GM18520 (cell line): ENCODE results near the gene GDF2.

Experiments
- ATAC-seq: cut with Tn5 transposase; IDR thresholded peaks from one replicate; pipeline ENCODE4 v1.9.1; 2021; ENCODE audit not compliant: unreplicated experiment

GDF2 gene

GRCh38 chr10:47290338-47290737 is 31.9 kb upstream of the GDF2 start:
- ATAC-seq, result no peak

DNA sequence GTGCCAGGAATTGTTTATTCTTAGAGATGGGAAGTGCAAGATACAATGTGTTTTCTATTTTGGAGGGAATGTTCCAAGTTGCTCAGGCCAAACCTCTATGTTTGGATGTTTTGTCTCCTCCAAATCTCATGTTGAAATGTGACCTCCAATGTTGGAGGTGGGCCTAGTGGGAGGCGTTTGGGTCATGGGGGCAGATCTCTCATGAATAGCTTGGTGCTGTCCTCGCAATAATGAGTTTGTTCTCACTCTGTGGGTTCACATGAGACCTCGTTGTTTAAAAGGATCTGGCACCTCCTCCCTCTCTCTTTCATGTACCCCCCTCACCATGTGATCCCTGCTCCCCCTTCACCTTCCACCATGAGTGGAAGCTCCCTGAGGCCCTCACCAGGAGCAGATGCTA is 30.6 kb upstream of the GDF2 start:
- ATAC-seq, result no peak

GRCh38 chr10:47294057-47294456 is 28.2 kb upstream of the GDF2 start:
- ATAC-seq, result no peak

DNA sequence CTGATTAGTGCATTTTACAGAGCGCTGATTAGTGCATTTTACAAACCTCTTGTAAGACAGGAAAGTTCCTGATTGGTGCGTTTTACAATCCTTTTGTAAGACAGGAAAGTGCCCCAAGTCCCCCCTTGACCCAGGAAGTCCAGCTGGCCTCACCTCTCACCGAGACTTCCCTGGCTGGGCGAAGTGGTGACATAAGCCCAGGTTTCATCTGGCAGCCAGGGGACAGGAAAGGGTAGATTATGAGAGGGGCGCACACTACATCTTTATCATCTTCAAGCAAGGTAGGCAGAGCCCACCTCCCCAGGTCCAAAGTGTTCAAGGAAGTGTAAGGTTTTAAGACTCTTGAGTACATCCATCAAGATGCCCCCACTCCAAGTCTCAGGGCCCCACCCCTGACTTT is 27.8 kb upstream of the GDF2 start:
- no peak for ATAC-seq

- no peak for ATAC-seq
These were observed 26.8 kb upstream of the GDF2 start for GRCh38 chr10:47295411-47295810.

GRCh38 chr10:47296156-47296894 is 25.9 kb upstream of the GDF2 start:
- no peak for ATAC-seq

GRCh38 chr10:47296941-47297340 is 25.3 kb upstream of the GDF2 start:
- ATAC-seq, result no peak

GRCh38 chr10:47297866-47298540 is 24.3 kb upstream of the GDF2 start:
- ATAC-seq, result no peak

DNA sequence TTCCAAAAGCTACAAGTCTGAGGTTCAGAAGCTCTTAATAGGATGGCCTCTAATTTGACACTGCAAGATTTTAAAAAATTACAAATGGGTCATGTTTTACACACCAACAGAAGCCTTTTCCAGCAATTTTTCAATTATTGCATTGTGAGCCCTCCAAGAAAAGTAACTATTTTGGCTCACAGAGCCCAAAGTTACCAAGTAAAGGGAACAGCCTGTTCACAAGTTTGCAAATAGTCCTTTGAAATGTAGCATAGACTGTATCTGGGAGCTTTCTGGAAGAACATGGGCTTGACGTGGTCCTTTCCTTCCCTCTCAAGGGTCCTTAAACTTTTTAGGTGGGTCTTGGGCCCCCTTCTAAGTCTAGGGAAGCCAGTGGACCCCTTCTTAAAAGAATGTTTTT is 23.5 kb upstream of the GDF2 start:
- ATAC-seq, result no peak

DNA sequence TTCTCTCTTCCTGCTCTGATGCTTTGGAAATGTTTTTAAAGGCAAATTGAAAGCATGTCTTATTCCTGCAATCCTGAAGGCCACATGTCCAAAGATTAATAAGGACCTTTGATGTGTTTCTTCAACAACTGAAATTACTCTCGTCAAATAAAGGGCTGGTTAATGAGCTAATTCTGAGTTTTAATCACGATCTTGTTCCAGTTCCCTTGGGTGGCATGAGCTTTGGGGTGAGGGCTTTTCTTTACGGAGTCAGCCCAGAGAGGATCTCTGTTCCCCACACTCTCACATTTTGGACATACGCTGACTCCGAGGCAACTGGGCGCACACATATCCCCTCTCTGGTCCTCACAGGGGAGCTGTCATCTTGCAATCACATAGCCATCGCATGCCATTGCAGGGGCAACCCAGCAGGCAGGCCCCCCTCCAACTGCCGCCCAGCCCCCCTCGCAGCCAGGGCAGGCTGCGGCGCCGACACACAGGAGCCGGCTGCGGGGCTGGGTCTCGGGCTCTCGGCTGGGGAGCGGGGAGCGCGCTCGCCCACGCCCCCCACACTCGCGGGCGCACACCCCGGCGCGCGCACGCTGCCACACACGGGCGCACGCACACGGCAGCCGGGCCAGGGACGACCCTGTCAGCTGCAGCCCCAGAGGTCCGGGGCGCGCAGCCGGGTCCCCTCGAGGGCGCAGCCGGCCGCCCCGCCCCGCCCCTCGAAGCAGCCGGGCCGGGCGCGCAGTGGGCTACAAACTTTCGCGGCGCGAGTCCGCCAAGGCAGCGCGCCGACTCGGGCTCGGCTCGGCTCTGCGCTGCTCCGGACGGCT is 22.4 kb upstream of the GDF2 start, which contains the start of gene GDF10:
Gene GDF10, plus strand, starts transcription at position 587 of the 818 bp plus-strand sequence. CDS start 455 bp downstream, outside the sequence.
- no peak for ATAC-seq

DNA sequence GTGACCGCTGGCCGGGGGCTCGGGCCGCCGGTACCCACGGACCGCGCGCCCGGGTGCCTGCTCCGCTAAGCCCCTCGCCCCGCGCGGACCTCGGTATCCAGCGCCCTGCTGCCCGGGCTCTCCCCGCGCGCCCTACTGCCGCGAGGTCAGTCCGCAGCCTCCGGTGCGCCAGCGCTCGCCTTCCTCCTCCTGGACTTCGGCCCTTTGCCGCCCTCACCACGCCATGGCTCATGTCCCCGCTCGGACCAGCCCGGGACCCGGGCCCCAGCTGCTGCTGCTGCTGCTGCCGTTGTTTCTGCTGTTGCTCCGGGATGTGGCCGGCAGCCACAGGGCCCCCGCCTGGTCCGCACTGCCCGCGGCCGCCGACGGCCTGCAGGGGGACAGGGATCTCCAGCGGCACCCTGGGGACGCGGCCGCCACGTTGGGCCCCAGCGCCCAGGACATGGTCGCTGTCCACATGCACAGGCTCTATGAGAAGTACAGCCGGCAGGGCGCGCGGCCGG is 21.8 kb upstream of the GDF2 start:
- no peak for ATAC-seq

GRCh38 chr10:47301833-47302232 is 20.4 kb upstream of the GDF2 start:
- no peak for ATAC-seq

DNA sequence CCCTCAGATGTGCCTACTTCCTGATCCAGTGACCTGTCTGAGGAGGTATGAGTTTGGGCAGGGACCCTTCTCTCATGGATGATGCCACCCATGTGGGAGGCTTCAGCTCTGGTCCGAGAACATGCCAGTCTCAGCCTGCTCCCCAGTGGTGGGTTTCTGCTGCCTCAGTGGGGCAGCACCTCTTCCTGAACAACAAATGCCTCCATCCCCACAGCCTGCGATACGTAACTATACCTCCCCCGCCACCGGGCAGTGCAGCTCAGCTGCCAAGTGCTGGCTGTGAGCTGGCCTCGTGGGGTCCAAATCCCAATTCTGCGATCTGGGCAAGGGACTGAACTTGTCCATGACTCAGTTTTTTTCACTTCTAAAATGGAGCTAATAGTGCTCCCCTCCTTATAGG is 19.1 kb upstream of the GDF2 start:
- no peak for ATAC-seq

GRCh38 chr10:47303866-47304265 is 18.4 kb upstream of the GDF2 start:
- ATAC-seq, result no peak

- ATAC-seq, result no peak
These were observed 16.7 kb upstream of the GDF2 start for GRCh38 chr10:47305566-47305965.

- ATAC-seq, result no peak
These were observed 15.7 kb upstream of the GDF2 start for GRCh38 chr10:47306387-47307210.

GRCh38 chr10:47307381-47307780 is 14.9 kb upstream of the GDF2 start:
- ATAC-seq, result no peak

DNA sequence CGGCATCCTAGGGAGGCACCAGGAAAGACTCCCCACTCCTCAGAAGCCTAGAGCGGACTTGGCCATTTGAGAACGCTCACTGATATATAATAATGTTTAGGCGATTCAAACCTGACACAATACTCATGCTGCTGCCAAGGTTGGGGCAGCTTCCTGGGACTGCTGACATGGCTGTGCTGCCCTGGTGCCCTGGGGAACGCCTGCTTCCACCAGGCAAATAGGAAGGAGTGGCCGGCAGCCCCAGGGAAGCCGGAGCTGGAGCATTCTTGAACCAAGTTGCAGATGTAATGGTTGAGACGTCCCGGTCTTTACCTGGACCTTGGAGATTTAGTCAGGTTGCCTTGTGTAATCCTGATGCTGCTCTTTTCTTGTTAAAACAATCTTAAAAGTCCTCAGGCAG is 13.5 kb upstream of the GDF2 start:
- no peak for ATAC-seq

DNA sequence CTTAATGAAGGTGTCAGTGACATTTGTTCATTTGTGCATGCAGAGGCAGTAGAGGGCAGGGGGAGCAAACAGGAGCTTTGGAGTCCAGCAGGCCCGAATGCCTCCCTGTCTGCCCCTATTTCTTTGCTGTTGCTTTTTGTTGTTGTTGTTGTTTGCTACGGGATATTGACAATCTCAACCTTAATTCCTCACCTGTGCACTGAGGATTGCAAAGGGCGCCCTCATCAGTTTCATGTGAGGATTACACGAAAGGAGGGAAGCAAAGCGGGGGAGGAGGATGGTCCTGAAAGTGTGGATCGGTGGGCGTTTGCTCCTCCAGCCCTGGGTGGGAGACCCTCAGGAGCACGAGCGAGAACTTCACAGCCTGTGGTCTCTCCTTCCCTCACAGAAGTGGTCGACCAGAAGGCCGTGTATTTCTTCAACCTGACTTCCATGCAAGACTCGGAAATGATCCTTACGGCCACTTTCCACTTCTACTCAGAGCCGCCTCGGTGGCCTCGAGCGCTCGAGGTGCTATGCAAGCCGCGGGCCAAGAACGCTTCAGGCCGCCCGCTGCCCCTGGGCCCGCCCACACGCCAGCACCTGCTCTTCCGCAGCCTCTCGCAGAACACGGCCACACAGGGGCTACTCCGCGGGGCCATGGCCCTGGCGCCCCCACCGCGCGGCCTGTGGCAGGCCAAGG is 12.7 kb upstream of the GDF2 start:
- ATAC-seq, result no peak

GRCh38 chr10:47310090-47310505 is 12.2 kb upstream of the GDF2 start:
- ATAC-seq, result no peak
